ENCODE results near the gene CNOT6. TPM values are rescaled to one million over a fixed set of nuclear protein-coding genes. Genes with fewer than 3 reads are reported as not detected.
"Not testable (repeated sequence)": the region's sequence is repeated elsewhere in the genome, so short reads cannot be mapped to it uniquely, and the experiment has no call there.

Gene CNOT6
- polyA plus RNA-seq, 1 of the 3 experiments (the other 2 are of a cell fraction), result 17.1 TPM

- Histone ChIP-seq H3K27ac (ENCODE audit: low read depth in 2 of 2, low read length in 1 of 2) (no peak overlapping the region), H3F3A (replicated peaks; ENCODE audit: insufficient read depth) (no peaks in the 10 kb centered on the region), H3K9me2 (no peaks in the 10 kb centered on the region), H3K36me3 (replicated peaks in 1 of 2; ENCODE audit: control insufficient read depth in 1 of 2, insufficient read depth in 2 of 2, low read length in 1 of 2) (no peaks in the 10 kb centered on the region), H2AFZ (ENCODE audit: low read depth) (no peak overlapping the region), H3K4me3 (ENCODE audit: low read depth in 2 of 2, low read length in 1 of 2) (no peak overlapping the region), H3K27me3 (ENCODE audit: insufficient read depth) (no peaks in the 10 kb centered on the region), H3K4me1 (ENCODE audit: control insufficient read depth in 1 of 2, insufficient read depth in 2 of 2, low read depth in 1 of 2, low read length in 1 of 2) (no peaks in the 10 kb centered on the region; a peak in 1 of 4 replicates), H3K9ac (no peak overlapping the region), H4K20me1 (ENCODE audit: insufficient read depth) (no peaks in the 10 kb centered on the region), H3K4me2 (no peak overlapping the region), H3K9me3 (no peaks in the 10 kb centered on the region), H3K79me2 (ENCODE audit: insufficient read depth) (no peaks in the 10 kb centered on the region)
- 56% methylated on average over 11 of the region's 11 CpGs for WGBS (ENCODE audit: low lambda C conversion rate)
- TF ChIP-seq EP300 (IDR thresholded peaks at IDR 0.05; ENCODE audit: borderline replicate concordance in 1 of 2, low read depth in 1 of 2, low read length in 1 of 2), result no peak
- TF ChIP-seq RCOR1 (IDR thresholded peaks at IDR 0.05; ENCODE audit: low read length), result no peak
- TF ChIP-seq CHD2 (IDR thresholded peaks at IDR 0.05; ENCODE audit: low read length, partially characterized antibody), result no peak
- TF ChIP-seq EZH2phosphoT487 (IDR thresholded peaks at IDR 0.05; ENCODE audit: borderline replicate concordance, low read depth), result no peak
- no peak for TF ChIP-seq RAD21 (IDR thresholded peaks at IDR 0.05; ENCODE audit: low read length)
- no peak for TF ChIP-seq MXI1 (IDR thresholded peaks at IDR 0.05; ENCODE audit: low read depth, low read length)
- TF ChIP-seq JUND (IDR thresholded peaks at IDR 0.05), result no peak
- no peak for TF ChIP-seq POLR2AphosphoS5 (IDR thresholded peaks at IDR 0.05; ENCODE audit: low read depth, low read length)
- no peak for TF ChIP-seq GABPA (IDR thresholded peaks at IDR 0.05; ENCODE audit: low read depth)
- no peak for TF ChIP-seq TCF12 (IDR thresholded peaks at IDR 0.05)
- no peak for TF ChIP-seq ELF1 (IDR thresholded peaks at IDR 0.05)
- TF ChIP-seq PBX3 (IDR thresholded peaks at IDR 0.05), result no peak
- CTCF ChIA-PET, result interaction anchor here (1.9 to 5.9 kb wide), 3 partner anchors 11 to 182 kb away, joined by 7 to 71 read pairs (median 9); partner anchors contain the start of gene MAPK9
- no peak for DNase-seq
- POLR2A ChIA-PET, result no interaction called here
These were observed 19.6 kb upstream of the CNOT6 start for GRCh38 chr5:180474569-180474968.

- H3K4me3 ChIP-seq (ENCODE audit: low read depth in 2 of 2, low read length in 1 of 2); H2AFZ ChIP-seq (ENCODE audit: low read depth); H3K4me1 ChIP-seq (ENCODE audit: control insufficient read depth in 1 of 2, insufficient read depth in 2 of 2, low read depth in 1 of 2, low read length in 1 of 2); H3K36me3 ChIP-seq (replicated peaks in 1 of 2; ENCODE audit: control insufficient read depth in 1 of 2, insufficient read depth in 2 of 2, low read length in 1 of 2); H3K79me2 ChIP-seq (ENCODE audit: insufficient read depth); POLR2A ChIA-PET; H3K27me3 ChIP-seq (ENCODE audit: insufficient read depth); H3K4me2 ChIP-seq; DNase-seq; H3K27ac ChIP-seq (ENCODE audit: low read depth in 2 of 2, low read length in 1 of 2); H4K20me1 ChIP-seq (ENCODE audit: insufficient read depth); H3F3A ChIP-seq (replicated peaks; ENCODE audit: insufficient read depth); H3K9me3 ChIP-seq; H3K9me2 ChIP-seq; H3K9ac ChIP-seq: not testable (repeated sequence)
- 84% methylated on average over 20 of the region's 20 CpGs for WGBS (ENCODE audit: low lambda C conversion rate)
- CTCF ChIA-PET, result interaction anchor here (1.4 kb wide), 1 partner anchor 160 kb away, joined by 3 read pairs; no protein-coding TSS in a partner anchor
These were observed 18.1 kb upstream of the CNOT6 start for GRCh38 chr5:180475969-180476524.

- 75% methylated on average over 7 of the region's 7 CpGs for WGBS (ENCODE audit: low lambda C conversion rate)
- ChIA-PET POLR2A (no interaction called here), CTCF (interaction anchor here (2.0 to 2.6 kb wide), 4 partner anchors 11 to 191 kb away, joined by 7 to 15 read pairs (median 8); no protein-coding TSS in a partner anchor)
These were observed 9.4 kb upstream of the CNOT6 start for GRCh38 chr5:180484813-180485212.

More at GRCh38 chr5:180484813-180485212, 9.4 kb upstream of the CNOT6 start:
- H2AFZ ChIP-seq (ENCODE audit: low read depth), result no peak overlapping the region
- no peak for DNase-seq
- no peaks in the 10 kb centered on the region for H3K79me2 ChIP-seq (ENCODE audit: insufficient read depth)
- no peaks in the 10 kb centered on the region for H3K9me2 ChIP-seq
- no peak overlapping the region for H3K4me2 ChIP-seq
- no peak overlapping the region for H3K9ac ChIP-seq
- no peaks in the 10 kb centered on the region for H3K9me3 ChIP-seq
- H3K27ac ChIP-seq (ENCODE audit: low read depth in 2 of 2, low read length in 1 of 2), result no peak overlapping the region
- H3K36me3 ChIP-seq (replicated peaks in 1 of 2; ENCODE audit: control insufficient read depth in 1 of 2, insufficient read depth in 2 of 2, low read length in 1 of 2), result no peaks in the 10 kb centered on the region
- H3K4me3 ChIP-seq (ENCODE audit: low read depth in 2 of 2, low read length in 1 of 2), result no peak overlapping the region
- no peaks in the 10 kb centered on the region for H4K20me1 ChIP-seq (ENCODE audit: insufficient read depth)
- no peaks in the 10 kb centered on the region for H3K4me1 ChIP-seq (ENCODE audit: control insufficient read depth in 1 of 2, insufficient read depth in 2 of 2, low read depth in 1 of 2, low read length in 1 of 2)
- TF ChIP-seq NRF1 (IDR thresholded peaks at IDR 0.05; ENCODE audit: low read depth, low read length) (no peak), RAD21 (IDR thresholded peaks at IDR 0.05; ENCODE audit: low read length) (no peak), TCF12 (IDR thresholded peaks at IDR 0.05) (no peak)
- H3K27me3 ChIP-seq (ENCODE audit: insufficient read depth), result no peaks in the 10 kb centered on the region
- H3F3A ChIP-seq (replicated peaks; ENCODE audit: insufficient read depth), result no peaks in the 10 kb centered on the region
